OCI-LY3 (cell line): ENCODE measurements around the gene ROCK2.

Experiments
- H2AFZ ChIP-seq: fragments of 200-600, 300-600 bp; shearing (Covaris generic); 2 replicates; pipeline ENCODE4 v1.6.0; 2014; ENCODE audit warnings: antibody characterized with exemption, low read depth, low read length
- H3K27ac ChIP-seq: fragments of 200-600, 300-600 bp; sonication (generic); 2 replicates; pipeline ENCODE4 v1.5.1; 2014; ENCODE audit warnings: mild to moderate bottlenecking, low read length, moderate library complexity, mixed read lengths
- H3K27me3 ChIP-seq: fragments of 200-600, 300-600 bp; sonication (generic); 2 replicates; pipeline ENCODE4 v1.6.1; 2014; ENCODE audit warnings: low read depth, low read length, mixed read lengths
- H3K36me3 ChIP-seq: fragments of 200-600, 300-600 bp; sonication (generic); replicated peaks from 2 replicates; pipeline ENCODE3; 2014; ENCODE audit warnings: low read depth, low read length, mixed read lengths
- H3K4me1 ChIP-seq: fragments of 300-600, 200-600 bp; sonication (generic); 2 replicates; pipeline ENCODE4 v1.6.1; 2014; ENCODE audit warnings: low read length, mixed read lengths
- H3K4me2 ChIP-seq: fragments of 200-600, 300-600 bp; sonication (generic); 2 replicates; pipeline ENCODE4 v1.6.1; 2014; ENCODE audit warnings: low read length, mixed read lengths
- H3K4me3 ChIP-seq: fragments of 300-600, 200-600 bp; sonication (generic); 2 replicates; pipeline ENCODE4 v1.5.1; 2014; ENCODE audit warnings: antibody characterized with exemption, mild to moderate bottlenecking, low read length, moderate library complexity
- H3K79me2 ChIP-seq: fragments of 300-600, 200-600 bp; shearing (Covaris generic); 2 replicates; pipeline ENCODE4 v1.6.1; 2014; ENCODE audit warnings: mild to moderate bottlenecking, low read length, mixed read lengths
- H3K9ac ChIP-seq: fragments of 300-600, 200-600 bp; shearing (Covaris generic); 2 replicates; pipeline ENCODE4 v1.6.0; 2014; ENCODE audit warnings: mild to moderate bottlenecking, low read length, moderate library complexity
- H3K9me3 ChIP-seq: fragments of 200-600, 300-600 bp; shearing (Covaris generic); 2 replicates; pipeline ENCODE4 v1.6.1; 2014; ENCODE audit warnings: low read length, mixed read lengths; ENCODE audit not compliant: insufficient read depth
- H4K20me1 ChIP-seq: fragments of 200-600, 300-600 bp; sonication (generic); 2 replicates; pipeline ENCODE4 v1.6.1; 2016; ENCODE audit warnings: low read length, mixed read lengths; ENCODE audit not compliant: insufficient read depth
- CTCF ChIP-seq: fragments of 200-600, 300-600 bp; sonication (generic); IDR thresholded peaks from 2 replicates; pipeline ENCODE4 v1.5.1; 2014; ENCODE audit warnings: antibody characterized with exemption, low read length, low read depth
- EZH2phosphoT487 ChIP-seq: fragments of 200-600 bp; shearing (Covaris generic); IDR thresholded peaks from 2 replicates; pipeline ENCODE4 v1.6.1; 2018; ENCODE audit warnings: antibody characterized with exemption, mixed run types, low read depth

Gene ROCK2

GRCh38 chr2:11338580-11338979 lies 5.9 kb downstream of the ROCK2 start:
- H3K79me2 ChIP-seq: peaks cover 92% of the 10 kb centered on the region
- H3K9me3 ChIP-seq: no peaks in the 10 kb centered on the region
- H2AFZ ChIP-seq: no peak overlapping the region
- H3K4me3 ChIP-seq: no peak overlapping the region
- TF ChIP-seq EZH2phosphoT487 (no peak), CTCF (no peak)
- no peaks in the 10 kb centered on the region for H3K36me3 ChIP-seq
- H3K9ac ChIP-seq: no peak overlapping the region
- H3K4me1 ChIP-seq: peaks cover 16% of the 10 kb centered on the region
- H3K4me2 ChIP-seq: no peak overlapping the region
- peaks cover 47% of the 10 kb centered on the region for H4K20me1 ChIP-seq
- no peaks in the 10 kb centered on the region for H3K27me3 ChIP-seq
- no peak overlapping the region for H3K27ac ChIP-seq

GRCh38 chr2:11337909-11338308 lies 6.5 kb downstream of the ROCK2 start:
- Histone ChIP-seq H2AFZ (no peak overlapping the region), H3K36me3 (peaks cover 3% of the 10 kb centered on the region), H3K4me2 (no peak overlapping the region), H3K27me3 (no peaks in the 10 kb centered on the region), H3K9ac (no peak overlapping the region), H3K27ac (no peak overlapping the region), H3K4me3 (no peak overlapping the region), H3K79me2 (peaks cover 92% of the 10 kb centered on the region), H4K20me1 (peaks cover 45% of the 10 kb centered on the region), H3K4me1 (peaks cover 16% of the 10 kb centered on the region), H3K9me3 (no peaks in the 10 kb centered on the region)
- TF ChIP-seq CTCF (no peak), EZH2phosphoT487 (no peak)

GRCh38 chr2:11336189-11336588 lies 8.2 kb downstream of the ROCK2 start:
- H3K9me3 ChIP-seq: peaks cover 7% of the 10 kb centered on the region; the same call in 1 of the 2 replicates
- H3K4me3 ChIP-seq: no peak overlapping the region
- H3K27me3 ChIP-seq: no peaks in the 10 kb centered on the region
- H3K4me2 ChIP-seq: no peak overlapping the region
- H3K9ac ChIP-seq: no peak overlapping the region
- TF ChIP-seq CTCF (no peak), EZH2phosphoT487 (no peak)
- peaks cover 89% of the 10 kb centered on the region for H3K79me2 ChIP-seq
- H2AFZ ChIP-seq: no peak overlapping the region
- H4K20me1 ChIP-seq: peaks cover 35% of the 10 kb centered on the region
- peaks cover 9% of the 10 kb centered on the region for H3K4me1 ChIP-seq
- peaks cover 9% of the 10 kb centered on the region for H3K36me3 ChIP-seq
- no peak overlapping the region for H3K27ac ChIP-seq

- no peaks in the 10 kb centered on the region for H3K27me3 ChIP-seq
- H3K4me3 ChIP-seq: no peak overlapping the region
- H3K79me2 ChIP-seq: peaks cover 75% of the 10 kb centered on the region
- H2AFZ ChIP-seq: no peak overlapping the region
- H3K9ac ChIP-seq: no peak overlapping the region
- peaks cover 7% of the 10 kb centered on the region; the same call in 1 of the 2 replicates for H3K9me3 ChIP-seq
- H4K20me1 ChIP-seq: peaks cover 15% of the 10 kb centered on the region
- H3K4me1 ChIP-seq: no peaks in the 10 kb centered on the region
- no peak for TF ChIP-seq CTCF
- TF ChIP-seq EZH2phosphoT487: no peak
- no peak overlapping the region for H3K4me2 ChIP-seq
- peaks cover 9% of the 10 kb centered on the region for H3K36me3 ChIP-seq
- no peak overlapping the region for H3K27ac ChIP-seq
Observed at GRCh38 chr2:11333427-11334183, 10.8 kb downstream of the ROCK2 start.
